GM12801 (cell line): ENCODE results near the gene ETFA.

Source experiments
- CTCF ChIP-seq: IDR thresholded peaks from one replicate; pipeline ENCODE4 v1.5.1; 2011; ENCODE audit warnings: control low read depth; ENCODE audit not compliant: insufficient read length; ENCODE audit errors: extremely low read depth

The ETFA gene

DNA sequence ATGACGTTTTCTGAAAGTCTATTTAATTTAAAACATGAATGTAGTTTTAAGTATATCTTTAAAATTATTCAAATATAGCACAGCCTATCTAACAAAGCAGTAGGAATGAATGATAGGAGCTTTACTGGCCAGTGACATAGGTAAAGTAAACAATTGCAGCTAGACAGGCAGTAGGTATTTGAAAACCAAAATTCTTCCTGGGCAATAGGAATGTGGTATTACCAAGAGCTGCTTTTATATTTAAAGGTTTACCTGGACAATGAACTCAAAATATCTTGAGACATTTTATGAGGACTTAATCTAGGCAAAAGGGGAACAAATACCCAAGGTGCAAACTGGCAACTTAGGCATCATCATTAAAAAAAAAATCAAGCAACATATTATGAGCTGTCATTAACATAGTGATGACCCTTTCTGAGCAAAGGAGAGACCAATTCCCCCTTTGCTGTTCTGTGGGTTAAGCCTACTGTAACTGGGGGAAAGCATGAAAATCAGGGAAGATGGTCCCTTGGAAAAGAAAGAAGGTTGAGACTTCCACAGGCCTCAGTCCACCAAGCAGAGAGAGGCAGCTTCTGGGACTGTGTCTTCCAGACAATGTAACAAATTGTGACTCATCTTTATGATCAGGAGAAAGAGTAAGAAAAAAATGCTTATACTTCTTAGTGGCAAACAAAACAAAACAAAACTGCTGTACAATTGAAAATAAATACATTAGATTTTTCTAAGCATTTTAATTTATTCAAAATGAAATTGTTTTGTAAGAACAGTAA lies 38.2 kb upstream of the ETFA start:
- no peak for TF ChIP-seq CTCF

DNA sequence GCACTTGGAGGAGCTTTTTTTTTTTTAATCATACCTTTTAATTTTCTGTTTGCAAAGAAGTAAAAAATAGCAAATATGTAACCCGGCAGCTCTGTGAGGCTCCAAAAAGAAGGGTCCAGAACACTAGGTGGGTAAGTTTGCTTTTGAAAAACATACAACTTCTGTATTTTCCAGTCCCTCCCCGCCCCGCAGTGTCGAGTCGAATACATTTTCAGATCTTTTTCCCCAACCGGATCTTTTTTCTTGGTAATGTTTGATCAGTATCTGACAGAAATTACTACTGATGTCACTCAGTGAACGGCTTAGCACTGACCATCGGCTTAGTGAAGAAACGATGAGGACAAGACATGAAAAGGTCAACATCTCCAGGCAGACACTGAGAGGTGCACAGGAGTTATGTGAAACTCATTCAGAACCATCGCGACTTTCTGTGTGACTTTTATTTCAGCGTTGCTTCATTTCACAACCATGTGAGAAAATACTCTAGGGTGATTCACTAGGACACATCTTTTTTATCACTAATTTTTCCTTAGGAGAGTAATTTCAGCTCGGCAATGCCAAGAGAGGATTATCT lies 36.3 kb upstream of the ETFA start:
- no peak for TF ChIP-seq CTCF

- no peak for TF ChIP-seq CTCF
These were observed 35.6 kb upstream of the ETFA start for GRCh38 chr15:76346669-76347481.

DNA sequence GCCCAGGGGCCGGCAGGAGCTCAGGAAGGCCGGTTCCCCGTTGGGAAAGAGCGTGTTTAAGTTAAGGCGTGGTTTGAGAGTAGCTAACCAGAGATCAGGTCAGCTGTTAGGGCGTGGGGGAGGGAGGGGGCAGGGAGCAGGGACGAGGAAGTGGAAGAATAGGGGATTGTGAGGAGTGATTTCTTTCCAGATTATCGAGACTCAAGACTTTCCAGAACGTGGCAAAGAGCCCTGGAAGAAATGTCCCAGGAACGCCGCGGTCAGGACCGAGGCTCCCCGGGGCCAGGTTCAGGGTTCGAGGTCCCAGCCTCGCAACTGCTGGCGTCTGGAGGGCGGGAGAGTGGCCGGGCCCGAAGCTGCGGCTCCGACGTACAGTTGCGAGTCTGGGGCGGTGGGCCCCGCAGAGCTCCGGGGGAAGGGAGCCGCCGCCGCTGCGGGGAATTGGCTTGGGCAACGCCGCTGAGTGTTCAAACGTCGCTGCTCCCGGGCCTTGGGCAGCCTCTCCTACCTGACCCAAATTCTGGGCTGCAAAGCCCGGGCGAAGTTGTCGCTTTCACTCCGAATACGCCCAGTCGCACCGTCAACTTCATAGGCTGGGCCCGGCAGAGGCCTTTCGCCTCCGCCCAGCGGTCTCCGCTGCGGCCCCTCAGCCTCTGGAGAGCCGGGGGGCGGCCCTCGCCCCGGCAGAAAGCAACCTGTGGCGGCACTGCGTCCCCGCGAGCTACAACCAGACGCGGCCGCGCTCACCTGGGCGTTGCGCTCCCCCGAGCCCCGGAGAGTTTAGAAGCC lies 34.8 kb upstream of the ETFA start:
- no peak for TF ChIP-seq CTCF

DNA sequence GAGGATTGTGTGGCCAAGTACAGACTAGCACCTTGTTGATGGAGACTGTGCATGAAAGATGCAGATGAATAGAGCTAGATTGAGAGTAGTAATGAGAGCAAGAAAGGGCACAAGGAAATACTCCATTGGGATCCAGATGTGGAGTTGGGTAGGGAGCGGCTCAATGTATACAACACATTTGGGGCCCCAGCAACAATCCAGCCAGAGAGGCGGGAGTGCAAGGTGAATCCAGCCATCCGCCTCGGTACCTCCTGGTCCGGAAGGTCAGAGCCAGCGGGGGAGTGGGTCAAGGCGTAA lies 34.3 kb upstream of the ETFA start:
- no peak for TF ChIP-seq CTCF

- TF ChIP-seq CTCF, result no peak
These were observed 33.8 kb upstream of the ETFA start for GRCh38 chr15:76344893-76345582.
